Stimulated activated CD8-positive, alpha-beta memory T cell treated with anti-CD3 and anti-CD28 coated beads, Interleukin-4, amount 100 ng/mL, for 24 hours (primary cell): ENCODE data around the gene DDX27.

Experiments used
- DNase-seq: peaks from one replicate; pipeline ENCODE4 v3.0.0-alpha.2; 2020; ENCODE audit warnings: low read depth

Gene DDX27

DNA sequence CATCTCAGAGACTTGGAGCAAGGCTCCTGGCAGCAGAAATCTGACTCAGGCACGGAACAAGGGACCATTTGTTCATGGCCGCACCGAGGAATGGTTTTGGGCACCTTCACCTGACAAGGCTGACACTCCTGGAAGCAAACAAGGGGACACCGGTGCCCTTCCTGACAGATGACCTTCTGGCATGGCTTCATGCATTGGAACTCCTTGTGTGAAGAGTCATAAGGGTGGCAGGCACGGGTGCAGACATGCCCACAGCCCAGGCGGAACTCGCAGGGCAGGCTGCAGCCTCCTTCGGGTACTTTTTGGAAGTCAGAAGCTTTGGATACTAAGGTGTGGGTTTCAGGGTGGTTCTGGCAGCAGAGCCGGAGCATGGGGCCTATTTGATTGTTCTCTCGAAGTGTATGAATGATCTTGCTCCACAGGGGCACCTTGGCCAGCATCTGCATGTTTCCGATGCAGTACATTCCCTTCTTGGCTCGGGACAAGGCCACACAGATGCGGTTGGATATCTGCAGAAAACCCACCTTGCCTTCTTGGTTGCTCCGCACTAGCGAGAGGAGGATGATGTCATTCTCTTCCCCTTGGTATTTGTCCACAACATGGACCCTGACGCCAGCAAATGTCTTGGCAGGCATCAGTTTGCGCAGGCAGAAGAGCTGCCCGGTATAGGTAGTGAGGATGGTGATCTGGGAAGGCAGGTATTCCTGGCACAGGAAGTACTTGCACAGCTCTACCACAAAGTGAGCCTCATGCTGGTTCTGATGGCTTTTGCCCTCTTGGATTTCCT is 29.9 kb downstream of the DDX27 start:
- no peak for DNase-seq

GRCh38 chr20:49252556-49253350 is 33.5 kb downstream of the DDX27 start:
- DNase-seq, result no peak

GRCh38 chr20:49256261-49256660 is 37.0 kb downstream of the DDX27 start:
- DNase-seq, result no peak

- DNase-seq, result no peak
These were observed 40.1 kb downstream of the DDX27 start for GRCh38 chr20:49259284-49259683.

DNA sequence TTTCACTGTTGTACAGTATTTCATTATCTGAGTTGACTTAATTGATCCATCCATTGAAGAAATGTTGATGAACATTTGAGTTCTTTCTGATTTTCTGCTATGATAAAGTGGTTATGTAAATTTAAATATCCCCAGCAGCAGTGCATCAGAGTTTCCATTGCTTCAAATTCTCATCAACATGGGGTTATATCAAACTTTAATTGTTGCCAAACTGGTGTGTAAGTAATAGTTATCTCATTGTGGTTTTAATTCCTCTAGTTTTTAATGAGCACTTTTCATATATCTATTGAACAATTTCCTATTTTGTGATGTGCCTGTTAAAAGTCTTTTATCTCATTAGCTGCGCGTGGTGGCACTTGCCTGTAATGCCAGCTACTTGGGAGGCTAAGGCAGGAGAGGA is 40.6 kb downstream of the DDX27 start:
- no peak for DNase-seq

- no peak for DNase-seq
These were observed 41.0 kb downstream of the DDX27 start for GRCh38 chr20:49260218-49260617.

DNA sequence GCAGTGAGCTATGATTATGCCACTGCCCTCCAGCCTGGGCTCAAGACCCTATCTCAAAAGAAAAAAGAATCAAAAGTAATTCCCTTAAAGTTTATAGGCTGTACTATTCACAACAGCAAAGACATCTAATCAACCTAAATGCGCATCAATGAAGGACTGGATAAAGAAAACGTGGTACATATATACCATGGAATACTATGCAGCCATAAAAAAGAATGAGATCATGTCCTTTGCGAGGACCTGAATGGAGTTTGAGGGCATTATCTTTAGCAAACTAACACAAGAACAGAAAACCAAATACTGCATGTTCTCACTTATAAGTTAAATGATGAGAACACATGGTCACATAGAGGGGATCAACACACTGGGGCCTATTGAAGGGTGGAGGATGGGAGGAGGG is 42.0 kb downstream of the DDX27 start:
- no peak for DNase-seq

- DNase-seq, result no peak
These were observed 43.2 kb downstream of the DDX27 start for GRCh38 chr20:49262444-49262843.

DNA sequence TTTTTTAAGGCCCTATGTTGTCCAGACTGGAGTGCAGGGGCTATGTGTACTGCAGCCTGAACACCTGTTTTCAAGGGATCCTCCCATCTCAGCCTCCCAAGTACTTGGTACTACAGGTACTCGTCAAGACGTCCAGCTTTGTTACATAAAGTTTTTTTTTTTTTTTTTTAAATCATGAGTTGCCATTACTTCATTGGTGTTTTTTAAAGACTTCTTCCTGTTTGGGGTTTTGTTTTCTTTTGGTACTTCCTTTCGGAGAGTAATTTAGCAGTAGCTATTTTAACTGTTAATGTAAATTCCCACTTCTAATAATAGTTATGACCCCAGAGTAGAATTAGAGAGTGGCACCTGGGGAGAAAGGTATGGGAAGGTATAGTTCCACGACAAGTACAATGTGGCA is 48.1 kb downstream of the DDX27 start:
- no peak for DNase-seq

GRCh38 chr20:49268600-49269365 is 49.6 kb downstream of the DDX27 start:
- no peak for DNase-seq

GRCh38 chr20:49270177-49270576 is 51.0 kb downstream of the DDX27 start:
- DNase-seq, result no peak

- no peak for DNase-seq
These were observed 51.5 kb downstream of the DDX27 start for GRCh38 chr20:49270736-49271135.

DNA sequence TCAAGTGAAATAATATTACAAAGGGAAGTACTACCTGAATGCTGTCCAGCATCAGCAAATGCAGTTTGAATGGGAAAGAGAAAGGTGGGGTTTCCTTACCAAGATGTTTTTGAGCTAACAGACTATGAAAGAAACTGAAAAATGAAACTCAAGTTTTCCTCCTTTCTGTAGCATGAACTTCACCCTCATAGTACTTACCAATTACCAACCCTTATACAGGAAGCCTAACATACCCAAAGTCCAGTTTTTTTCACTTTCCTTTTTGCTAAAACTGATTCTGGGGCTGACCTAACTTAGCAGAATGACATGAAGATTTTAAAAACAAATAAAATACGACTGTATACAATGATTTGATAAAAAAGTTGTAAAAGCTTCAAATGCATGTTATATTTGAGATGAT is 53.4 kb downstream of the DDX27 start:
- DNase-seq, result no peak

DNA sequence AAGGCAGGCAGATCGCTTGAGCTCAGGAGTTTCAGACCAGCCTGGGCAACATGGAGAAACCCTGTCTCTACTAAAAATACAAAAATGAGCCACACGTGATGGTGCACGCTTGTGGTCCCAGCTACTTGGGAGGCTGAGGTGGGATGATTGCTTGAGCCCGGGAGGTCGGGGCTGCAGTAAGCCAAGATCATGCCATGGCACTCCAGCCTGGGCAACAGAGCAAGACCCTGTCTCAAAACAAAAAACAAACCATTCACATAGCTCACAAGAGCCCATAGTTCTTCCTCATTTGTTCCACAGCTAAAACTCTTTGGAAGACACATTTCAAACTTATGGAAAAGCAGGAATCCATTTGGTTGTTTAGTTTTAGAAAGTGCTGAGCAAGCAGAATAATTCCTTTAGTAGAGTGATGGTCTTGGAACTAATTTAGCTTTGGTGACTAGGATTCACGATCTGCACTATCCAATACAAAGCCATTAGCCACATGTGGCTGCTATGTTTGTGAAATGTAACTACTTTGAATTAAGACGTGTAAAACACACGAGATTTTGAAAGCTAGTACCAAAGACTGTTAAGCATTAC is 54.6 kb downstream of the DDX27 start:
- no peak for DNase-seq

DNA sequence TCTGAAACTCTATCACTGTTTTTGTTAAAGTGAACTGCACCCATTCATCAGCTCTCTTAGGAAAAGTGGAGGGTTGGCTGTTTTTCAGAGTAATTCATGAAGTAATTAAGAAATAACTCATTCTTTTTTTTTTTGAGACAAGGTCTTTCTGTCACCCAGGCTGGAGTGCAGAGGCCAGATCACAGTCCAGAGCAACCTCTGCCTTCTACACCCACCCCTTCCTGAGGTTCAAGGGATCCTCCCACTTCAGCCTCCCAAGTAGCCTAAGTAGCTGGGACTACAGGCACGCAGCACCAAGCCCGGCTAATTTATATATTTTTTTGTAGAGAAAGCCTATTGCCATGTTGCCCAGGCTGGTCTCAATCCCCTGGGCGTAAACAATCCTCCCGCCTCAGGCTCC is 56.0 kb downstream of the DDX27 start:
- DNase-seq, result no peak

DNA sequence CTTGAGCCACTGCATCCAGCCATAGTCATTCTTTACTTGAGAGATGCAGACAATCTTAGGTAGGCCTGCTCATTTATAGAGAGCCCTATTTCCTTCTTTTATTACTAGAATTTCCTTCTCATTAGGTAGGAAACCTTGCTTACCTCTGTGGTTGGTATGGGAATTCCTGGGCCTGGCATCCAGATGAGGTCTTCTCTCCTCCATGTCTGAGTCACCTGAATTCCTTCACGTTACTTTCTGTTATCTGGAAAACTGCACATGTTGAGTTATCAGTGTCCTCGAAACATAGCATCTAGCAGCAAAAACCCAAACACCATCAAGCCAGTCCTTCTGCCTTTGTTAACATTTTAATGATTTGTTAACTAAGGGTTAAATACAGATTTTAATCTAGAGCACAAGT is 56.4 kb downstream of the DDX27 start:
- no peak for DNase-seq

GRCh38 chr20:49276161-49276960 is 57.1 kb downstream of the DDX27 start:
- DNase-seq, result peak; percentile 33

DNA sequence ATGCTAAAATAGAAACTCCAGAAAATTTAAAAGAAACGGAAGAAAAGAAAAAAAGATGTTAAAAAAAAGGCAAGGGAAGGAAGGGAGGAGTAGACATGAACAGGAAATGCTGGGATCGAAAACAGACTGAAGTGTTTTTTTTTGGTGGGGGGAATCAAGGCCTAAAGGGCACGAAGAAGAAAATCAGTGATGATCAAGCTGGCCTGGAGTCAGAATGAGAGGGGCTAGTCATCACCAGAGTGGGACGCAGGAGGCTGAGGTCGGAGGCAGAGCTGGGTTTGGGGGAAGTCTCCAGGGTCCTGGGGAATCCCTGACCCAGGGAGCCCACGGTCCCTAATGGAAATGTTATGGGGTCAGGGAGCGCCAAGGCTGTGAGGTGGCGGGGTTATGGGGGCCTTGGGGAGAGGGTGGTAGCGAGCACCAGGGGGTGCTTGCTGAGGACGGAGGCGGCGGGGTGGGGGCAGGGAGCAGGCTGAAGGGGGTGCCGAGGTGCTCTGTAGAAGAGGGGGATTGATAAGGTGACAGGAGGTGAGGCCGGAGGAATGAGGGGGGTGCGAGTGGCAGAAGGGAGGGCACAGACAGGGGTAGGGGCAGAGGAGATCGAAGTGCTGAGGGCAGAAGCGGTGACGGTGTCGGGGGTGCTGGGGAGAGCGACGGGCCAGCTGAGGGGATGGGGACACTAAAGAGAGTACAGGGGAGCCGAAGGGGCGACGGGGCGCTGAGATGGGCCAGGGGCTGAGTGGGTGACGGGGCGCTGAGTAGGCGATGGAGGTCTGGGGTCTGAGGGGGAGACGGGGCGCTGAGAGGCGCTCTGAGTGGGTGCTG is 58.0 kb downstream of the DDX27 start:
- DNase-seq, result peak; percentile 37

DNA sequence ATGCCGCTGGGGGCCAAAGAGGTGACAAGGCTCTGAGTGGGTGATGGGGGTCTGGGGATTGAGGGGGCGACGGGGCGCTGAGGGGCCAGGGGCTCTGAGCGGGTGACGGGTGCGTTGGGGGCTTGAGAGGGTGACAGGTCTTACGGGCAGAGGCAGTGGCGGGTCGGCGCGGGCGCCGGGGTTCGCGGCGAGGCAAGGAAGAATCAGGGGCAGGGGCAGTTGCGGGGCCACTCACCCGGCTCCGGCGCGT is 58.5 kb downstream of the DDX27 start:
- no peak for DNase-seq

GRCh38 chr20:49278036-49278817 is 59.0 kb downstream of the DDX27 start, which contains the start of gene ZNFX1:
Gene ZNFX1 (minus strand): TSS chr20:49278057. CDS start chr20:49275839, 2,218 bp downstream.
- peak; percentile 97 for DNase-seq
